ENCODE data around the gene DZIP3.

The DZIP3 gene

DNA sequence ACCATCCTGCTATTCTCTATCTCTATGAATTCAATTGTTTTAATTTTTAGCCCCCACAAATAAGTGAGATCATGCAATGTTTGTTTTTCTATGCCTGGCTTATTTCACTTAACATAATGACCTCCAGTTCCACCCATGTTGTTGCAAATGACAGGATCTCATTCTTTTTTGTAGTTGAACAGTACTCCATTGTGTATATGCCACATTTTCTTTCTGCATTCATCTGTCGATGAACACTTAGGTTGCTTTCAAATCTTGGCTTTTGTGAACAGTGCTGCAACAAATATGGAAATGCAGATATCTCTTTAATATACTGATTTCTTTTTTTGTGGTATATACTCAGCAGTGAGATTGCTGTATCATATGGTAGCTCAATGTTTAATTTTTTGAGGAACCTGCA lies 108.9 kb downstream of the DZIP3 start:
- no peak for DNase-seq (ENCODE audit: low read depth in 2 of 2)

DNA sequence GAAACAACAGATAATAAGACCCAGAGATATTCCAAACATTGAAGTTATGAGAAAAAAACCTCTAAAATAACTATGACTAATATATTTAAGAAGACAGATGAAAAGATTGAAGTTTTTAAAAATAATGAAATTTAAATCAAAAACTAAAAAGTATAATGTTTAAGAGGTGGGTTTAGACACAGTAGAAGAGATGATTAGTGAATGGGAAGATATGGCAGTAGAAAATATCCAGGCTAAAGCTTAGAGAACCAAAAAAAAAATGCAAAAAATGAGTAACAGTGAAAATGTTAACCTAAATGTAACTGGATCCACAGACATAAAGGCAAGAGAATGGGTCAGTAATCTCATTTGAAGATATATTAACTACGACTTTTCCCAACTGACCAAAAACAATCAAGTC lies 115.5 kb downstream of the DZIP3 start:
- no peak for DNase-seq (ENCODE audit: low read depth in 2 of 2)

DNA sequence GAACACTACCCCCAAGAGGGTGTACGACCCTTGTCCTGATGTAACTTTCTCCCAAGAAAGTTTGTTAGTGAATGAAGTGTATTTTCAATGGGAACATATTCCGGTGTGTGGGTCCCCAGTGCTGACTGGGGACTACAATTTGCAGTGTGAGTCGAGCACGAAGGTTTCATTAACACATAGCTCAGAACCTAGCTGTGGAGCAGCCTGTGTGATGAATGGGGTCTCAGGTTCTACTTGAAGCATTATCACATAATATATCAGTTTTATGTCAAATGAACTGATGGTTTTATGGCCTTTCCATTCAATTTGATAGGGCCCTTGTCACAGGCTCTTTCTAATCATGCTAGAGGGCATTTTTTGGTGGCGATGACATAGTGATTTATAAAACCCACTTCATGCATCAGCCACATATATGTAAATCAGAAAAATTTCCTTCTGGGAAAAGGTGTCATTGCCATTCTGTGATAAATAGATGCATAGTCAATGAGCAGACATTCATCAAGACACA lies 123.5 kb downstream of the DZIP3 start:
- no peak for DNase-seq (ENCODE audit: low read depth in 2 of 2)

DNA sequence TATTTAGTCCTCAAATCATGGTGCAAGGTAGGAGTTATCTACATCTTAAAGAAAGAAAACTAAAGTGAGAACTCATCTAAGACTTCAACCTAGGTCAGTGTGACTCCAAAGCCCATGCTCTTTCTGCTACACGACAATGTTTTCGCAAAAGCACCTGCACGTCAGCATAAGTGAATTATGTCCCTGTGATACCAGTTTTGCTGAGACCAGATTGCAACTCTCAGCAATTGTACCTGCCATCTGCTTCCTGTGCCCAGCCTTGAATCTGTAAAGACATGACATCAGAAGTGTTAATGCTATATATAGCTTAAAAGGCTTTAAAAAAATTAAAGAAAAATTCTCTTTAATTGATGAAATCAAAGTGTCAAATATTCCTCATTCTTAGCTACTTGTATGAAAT lies 124.3 kb downstream of the DZIP3 start:
- DNase-seq (ENCODE audit: low read depth in 2 of 2), result no peak

DNA sequence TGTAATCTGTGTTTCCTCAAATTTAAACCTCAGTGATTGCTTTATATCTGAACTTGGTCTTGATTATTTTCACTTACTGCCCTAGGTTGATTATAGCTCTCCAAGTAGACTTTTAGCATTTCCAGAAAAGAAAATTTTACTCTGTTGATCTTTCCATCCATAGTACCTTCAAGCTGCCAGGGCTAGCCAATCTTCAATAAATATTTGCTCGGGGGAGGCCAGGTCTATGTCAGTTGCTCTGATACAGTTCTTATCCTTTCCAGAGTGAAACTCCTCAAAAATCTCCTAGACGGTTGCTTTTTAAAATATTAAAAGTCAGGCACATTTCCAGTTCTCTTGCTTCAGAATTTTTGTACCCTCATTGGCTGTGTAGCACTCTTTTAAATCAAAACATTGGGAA lies 128.9 kb downstream of the DZIP3 start:
- no peak for DNase-seq (ENCODE audit: low read depth in 2 of 2)

DNA sequence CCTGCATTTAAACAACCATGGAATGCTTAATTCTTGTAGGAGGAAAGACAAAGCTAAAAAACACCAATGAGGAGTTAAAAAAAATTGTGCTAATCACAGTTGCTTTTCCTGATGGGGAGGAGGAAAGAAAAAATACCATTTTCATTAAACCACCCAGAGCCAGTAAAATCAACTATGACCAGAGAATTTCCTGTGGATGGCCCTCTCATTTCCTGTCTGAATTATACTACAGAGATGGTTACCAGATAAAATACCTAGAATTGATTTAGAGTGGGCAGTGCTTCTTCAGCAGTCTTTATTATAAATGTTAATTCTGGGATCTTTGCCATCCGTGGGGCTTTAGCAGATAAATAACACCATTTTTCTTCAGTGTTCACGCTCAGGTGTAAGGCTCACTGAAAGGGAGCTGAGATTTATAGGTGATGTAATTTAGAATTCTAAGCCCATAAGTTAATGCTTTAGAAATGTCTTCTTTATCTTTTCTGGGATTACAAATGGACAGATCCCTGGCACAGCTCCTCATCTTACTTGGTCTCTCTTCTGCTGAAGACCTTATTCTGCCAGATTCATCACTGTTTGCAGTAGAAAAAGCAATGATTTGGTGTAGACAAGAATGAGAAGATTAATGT lies 129.8 kb downstream of the DZIP3 start:
- DNase-seq (ENCODE audit: low read depth in 2 of 2), result no peak

DNA sequence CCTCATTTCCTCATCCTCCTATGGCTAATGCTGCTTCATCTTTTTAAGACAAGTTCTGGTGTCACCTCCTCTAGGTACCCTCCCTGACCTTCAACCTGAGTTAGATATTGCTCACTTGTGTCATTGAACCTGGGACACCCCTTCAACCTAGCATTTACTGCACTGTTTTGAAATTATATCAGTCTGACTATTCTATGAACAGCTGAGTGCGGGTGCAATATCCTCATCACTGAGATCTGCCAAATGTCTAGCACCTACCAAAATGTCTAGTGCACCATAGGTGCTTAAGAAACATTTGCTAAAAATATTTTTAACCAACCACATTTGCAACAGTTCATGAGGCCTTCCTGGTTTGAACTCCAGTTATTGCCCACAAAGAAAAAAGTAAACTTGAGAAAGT lies 133.2 kb downstream of the DZIP3 start:
- no peak for DNase-seq (ENCODE audit: low read depth in 2 of 2)

DNA sequence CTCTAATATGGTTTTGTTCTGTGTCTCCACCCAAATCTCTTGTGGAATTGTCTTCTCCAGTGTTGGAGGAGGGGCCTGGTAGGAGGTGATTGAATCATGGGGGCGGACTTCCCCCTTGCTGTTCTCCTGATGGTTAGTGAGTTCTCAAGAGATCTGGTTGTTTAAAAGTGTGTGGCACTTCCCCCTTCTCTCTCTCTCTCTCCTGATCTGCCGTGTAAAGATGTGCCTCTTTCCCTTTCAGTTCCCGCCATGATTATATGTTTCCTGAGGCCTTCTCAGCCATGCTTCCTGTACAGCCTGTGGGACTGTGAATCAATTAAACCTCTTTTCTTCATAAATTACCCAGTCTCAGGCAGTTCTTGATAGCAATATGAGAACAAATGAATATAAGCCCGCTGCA lies 134.6 kb downstream of the DZIP3 start:
- no peak for DNase-seq (ENCODE audit: low read depth in 2 of 2)

DNA sequence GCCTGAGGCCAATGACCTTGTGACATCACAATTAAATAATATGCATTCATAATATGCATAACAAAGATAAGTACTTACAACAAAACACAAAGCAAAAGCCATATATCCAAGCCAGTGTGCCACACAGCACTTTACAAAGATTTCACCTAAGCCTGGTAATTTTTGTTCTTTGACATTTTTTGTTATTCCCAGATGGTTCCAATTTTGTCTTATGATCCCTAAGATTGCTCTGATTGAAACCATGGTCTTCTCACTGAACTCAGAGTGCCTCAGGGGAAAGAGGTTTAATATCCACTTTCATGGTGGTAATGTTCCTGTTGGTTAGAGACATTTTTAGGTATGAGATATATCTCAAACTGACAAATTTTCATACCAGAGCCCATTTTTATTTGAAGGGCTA lies 138.6 kb downstream of the DZIP3 start:
- DNase-seq (ENCODE audit: low read depth in 2 of 2), result no peak

DNA sequence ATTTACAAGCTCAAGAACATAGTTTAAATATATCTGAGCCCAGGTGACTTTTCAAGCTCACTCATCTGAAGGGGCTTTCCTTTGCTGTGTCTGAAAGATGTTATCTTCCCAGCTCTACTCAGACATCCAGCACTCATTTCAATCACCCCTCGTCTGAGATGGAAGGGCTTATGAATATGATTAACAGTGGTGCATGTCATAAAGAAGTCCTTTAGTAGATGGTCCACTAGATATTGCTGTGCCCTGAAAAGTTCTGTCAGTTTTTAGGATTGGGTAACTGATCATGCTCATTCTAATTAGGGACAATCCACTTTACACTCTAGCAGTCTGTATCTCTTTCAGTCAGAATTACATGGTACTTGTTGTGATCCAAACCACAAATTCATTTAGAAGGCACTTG lies 139.4 kb downstream of the DZIP3 start:
- DNase-seq (ENCODE audit: low read depth in 2 of 2), result no peak

DNA sequence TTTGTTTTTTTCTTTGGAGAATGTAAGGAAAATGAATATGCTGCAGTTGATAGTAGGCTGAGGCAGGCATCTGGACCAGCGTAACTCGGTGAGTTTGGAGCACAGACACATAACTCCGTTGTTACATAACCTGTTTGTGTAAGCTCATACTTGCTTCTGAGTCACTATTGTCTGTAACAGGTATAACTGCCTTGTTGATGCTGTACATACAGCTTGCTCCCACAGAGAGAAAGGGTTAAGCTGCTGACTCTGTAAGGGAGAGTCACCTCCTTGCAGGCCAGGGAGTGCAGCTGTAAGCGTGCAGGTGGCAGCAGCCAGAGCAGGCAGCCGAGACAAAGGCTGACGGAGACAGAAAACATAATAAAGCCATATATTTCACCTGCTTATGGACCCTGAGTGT lies 147.3 kb downstream of the DZIP3 start:
- DNase-seq (ENCODE audit: low read depth in 2 of 2), result no peak

DNA sequence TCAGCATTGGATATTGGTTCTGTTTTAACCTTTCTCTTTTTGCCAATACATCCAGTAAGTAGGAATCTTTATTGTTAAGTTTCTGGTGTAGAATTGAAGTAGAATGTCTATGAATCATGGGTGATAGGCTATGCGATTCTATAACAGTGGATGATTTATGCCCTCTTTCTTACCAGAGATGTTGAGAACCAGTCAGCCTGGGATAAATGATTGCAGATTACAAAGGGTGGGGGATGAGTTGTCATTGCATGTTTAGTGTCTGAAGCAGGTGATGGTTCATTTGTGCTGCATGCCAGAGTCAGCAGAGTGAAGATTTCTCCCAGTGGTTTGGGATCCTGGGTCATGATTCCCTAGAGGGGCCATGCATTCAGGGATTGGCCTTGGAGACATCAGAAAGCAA lies 153.4 kb downstream of the DZIP3 start:
- no peak for DNase-seq (ENCODE audit: low read depth in 2 of 2)
